Measurements from ENCODE around the gene MICAL3.

DNA sequence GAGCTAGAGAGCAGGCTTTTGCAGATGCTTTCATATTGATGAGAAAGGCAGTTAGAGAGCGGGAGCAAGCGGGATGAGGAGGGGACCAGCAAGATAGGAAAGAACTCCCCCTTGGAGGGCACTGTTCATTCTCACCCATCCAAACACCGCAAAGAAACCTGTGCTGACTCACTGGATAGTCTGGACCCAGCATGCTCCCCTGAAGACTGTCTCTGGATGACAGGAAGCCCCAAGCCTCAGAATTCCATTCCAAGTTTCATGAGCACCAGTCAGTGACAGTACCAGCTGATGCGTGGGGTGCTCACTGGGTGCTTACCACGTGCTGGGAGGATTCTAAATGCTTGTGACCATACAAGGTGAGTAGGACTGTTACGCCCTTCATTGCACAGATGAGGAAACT, 34.2 kb downstream of the MICAL3 start:
- TF ChIP-seq, protein P1, sequence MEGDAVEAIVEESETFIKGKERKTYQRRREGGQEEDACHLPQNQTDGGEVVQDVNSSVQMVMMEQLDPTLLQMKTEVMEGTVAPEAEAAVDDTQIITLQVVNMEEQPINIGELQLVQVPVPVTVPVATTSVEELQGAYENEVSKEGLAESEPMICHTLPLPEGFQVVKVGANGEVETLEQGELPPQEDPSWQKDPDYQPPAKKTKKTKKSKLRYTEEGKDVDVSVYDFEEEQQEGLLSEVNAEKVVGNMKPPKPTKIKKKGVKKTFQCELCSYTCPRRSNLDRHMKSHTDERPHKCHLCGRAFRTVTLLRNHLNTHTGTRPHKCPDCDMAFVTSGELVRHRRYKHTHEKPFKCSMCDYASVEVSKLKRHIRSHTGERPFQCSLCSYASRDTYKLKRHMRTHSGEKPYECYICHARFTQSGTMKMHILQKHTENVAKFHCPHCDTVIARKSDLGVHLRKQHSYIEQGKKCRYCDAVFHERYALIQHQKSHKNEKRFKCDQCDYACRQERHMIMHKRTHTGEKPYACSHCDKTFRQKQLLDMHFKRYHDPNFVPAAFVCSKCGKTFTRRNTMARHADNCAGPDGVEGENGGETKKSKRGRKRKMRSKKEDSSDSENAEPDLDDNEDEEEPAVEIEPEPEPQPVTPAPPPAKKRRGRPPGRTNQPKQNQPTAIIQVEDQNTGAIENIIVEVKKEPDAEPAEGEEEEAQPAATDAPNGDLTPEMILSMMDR (IDR thresholded peaks at IDR 0.05) = no peak
- TF ChIP-seq POLR2A (IDR thresholded peaks at IDR 0.05) (no peak), EP300 (IDR thresholded peaks at IDR 0.05) (no peak)
